ENCODE results near the gene SLC37A3.

DNA sequence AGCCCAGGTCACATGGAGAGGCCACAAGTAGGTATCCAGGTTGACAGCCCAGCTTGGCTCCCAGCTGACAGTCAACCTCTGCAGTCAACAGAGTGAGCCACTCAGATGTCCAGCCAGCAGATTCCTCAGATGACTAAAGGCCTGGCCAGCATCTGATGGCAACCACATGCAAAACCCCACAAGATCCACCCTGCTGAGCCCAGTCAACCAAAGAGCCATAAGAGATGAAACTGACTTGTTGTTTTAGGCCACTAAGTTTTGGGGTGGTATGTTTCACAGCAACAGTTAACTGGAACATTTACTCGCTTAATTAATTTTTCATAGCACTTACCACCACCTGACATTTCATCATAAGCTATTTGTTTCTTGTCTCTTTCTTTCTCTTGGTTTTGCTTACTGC, 114.3 kb downstream of the SLC37A3 start:
- TF ChIP-seq POLR2AphosphoS5 (IDR thresholded peaks at IDR 0.05) (no peak), POLR2A (IDR thresholded peaks at IDR 0.05) (no peak)
- TF ChIP-seq, protein P1, sequence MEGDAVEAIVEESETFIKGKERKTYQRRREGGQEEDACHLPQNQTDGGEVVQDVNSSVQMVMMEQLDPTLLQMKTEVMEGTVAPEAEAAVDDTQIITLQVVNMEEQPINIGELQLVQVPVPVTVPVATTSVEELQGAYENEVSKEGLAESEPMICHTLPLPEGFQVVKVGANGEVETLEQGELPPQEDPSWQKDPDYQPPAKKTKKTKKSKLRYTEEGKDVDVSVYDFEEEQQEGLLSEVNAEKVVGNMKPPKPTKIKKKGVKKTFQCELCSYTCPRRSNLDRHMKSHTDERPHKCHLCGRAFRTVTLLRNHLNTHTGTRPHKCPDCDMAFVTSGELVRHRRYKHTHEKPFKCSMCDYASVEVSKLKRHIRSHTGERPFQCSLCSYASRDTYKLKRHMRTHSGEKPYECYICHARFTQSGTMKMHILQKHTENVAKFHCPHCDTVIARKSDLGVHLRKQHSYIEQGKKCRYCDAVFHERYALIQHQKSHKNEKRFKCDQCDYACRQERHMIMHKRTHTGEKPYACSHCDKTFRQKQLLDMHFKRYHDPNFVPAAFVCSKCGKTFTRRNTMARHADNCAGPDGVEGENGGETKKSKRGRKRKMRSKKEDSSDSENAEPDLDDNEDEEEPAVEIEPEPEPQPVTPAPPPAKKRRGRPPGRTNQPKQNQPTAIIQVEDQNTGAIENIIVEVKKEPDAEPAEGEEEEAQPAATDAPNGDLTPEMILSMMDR (IDR thresholded peaks at IDR 0.05), result no peak
